ENCODE measurements around the gene SLC12A2. TPM values are rescaled to one million over a fixed set of nuclear protein-coding genes. Genes with fewer than 3 reads are reported as not detected.

SLC12A2 gene
- total RNA-seq, 2 experiments from 2014 or later, result 20.6 to 36.5 TPM

DNA sequence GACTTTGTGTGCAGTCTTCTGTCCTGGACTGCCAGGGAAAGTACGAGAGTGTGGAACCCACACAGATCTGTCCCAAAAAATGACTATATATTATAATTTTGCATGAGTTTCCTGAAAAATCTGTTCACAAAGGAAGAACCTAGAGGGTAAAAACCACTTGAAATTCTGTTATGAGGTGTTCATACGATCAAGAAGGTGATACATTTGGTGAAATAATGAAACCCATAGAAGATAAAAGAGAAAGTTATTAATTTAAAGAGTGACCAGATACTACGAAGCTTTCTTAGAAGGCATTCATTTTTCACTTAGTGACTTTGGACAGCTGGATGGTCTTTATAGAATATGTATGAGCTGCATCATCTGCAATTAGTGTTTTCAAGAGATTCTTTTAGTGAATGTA, 32.9 kb downstream of the SLC12A2 start:
- no peaks in the 10 kb centered on the region for H4K20me1 ChIP-seq (ENCODE audit: insufficient read depth, low read length)
- ChIA-PET CTCF (ENCODE audit: unreplicated experiment) (no interaction called here), POLR2A (interaction anchor here (1.1 to 1.2 kb wide), 2 partner anchors 15 to 35 kb away, joined by 3 read pairs; no protein-coding TSS in a partner anchor)
- no peak overlapping the region for H3K4me3 ChIP-seq (ENCODE audit: low read depth, low read length, poor library complexity, severe bottlenecking)
- no peaks in the 10 kb centered on the region for H3K79me2 ChIP-seq (ENCODE audit: insufficient read depth, low read depth, low read length)
- TF ChIP-seq, protein P1, sequence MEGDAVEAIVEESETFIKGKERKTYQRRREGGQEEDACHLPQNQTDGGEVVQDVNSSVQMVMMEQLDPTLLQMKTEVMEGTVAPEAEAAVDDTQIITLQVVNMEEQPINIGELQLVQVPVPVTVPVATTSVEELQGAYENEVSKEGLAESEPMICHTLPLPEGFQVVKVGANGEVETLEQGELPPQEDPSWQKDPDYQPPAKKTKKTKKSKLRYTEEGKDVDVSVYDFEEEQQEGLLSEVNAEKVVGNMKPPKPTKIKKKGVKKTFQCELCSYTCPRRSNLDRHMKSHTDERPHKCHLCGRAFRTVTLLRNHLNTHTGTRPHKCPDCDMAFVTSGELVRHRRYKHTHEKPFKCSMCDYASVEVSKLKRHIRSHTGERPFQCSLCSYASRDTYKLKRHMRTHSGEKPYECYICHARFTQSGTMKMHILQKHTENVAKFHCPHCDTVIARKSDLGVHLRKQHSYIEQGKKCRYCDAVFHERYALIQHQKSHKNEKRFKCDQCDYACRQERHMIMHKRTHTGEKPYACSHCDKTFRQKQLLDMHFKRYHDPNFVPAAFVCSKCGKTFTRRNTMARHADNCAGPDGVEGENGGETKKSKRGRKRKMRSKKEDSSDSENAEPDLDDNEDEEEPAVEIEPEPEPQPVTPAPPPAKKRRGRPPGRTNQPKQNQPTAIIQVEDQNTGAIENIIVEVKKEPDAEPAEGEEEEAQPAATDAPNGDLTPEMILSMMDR (conservative IDR thresholded peaks at IDR 0.05; ENCODE audit: low read length), result no peak
- no peak for TF ChIP-seq EZH2phosphoT487 (IDR thresholded peaks at IDR 0.05; ENCODE audit: borderline replicate concordance, low read depth, low read length)
- peaks cover 67% of the 10 kb centered on the region for H3K36me3 ChIP-seq (ENCODE audit: insufficient read depth, low read length)
- H3K9me2 ChIP-seq (ENCODE audit: insufficient read depth, low read length), result no peaks in the 10 kb centered on the region
- no peak for DNase-seq (ENCODE audit: low spot score)
- BruUV-seq (replicated peaks), result no TSS peak
- H3K27ac ChIP-seq (ENCODE audit: low read depth, low read length, poor library complexity, severe bottlenecking), result no peak overlapping the region
- no peak overlapping the region for H2AFZ ChIP-seq (ENCODE audit: low read length)
- peaks cover 18% of the 10 kb centered on the region; the same call in 1 of the 2 replicates for H3K9me3 ChIP-seq (ENCODE audit: low read length)
- intact Hi-C loops (cut with micrococcal nuclease; ENCODE audit: unreplicated experiment), result no loop called here
- no peaks in the 10 kb centered on the region for H3K4me1 ChIP-seq (ENCODE audit: insufficient read depth, low read length, poor library complexity, severe bottlenecking)
- no peak overlapping the region for H3K4me2 ChIP-seq (ENCODE audit: low read length)

DNA sequence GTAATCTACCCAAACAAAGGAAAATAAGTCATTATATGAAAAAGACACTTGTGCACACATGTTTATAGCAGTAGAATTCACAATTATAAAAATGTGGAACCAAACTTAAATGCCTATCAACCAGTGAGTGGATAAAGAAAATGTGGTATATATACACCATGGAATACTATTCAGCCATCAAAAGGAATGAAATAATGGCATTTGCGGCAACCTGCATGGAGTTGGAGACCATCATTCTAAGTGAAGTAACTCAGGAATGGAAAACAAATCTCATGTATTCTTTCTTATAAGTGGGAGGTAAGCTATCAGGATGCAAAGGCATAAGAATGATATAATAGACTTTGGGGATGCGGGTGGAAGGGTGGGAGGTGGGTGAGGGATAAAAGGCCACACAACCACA, 34.6 kb downstream of the SLC12A2 start:
- POLR2A ChIA-PET, result interaction anchor here (0.9 kb wide), 1 partner anchor 32 kb away, joined by 3 read pairs; no protein-coding TSS in a partner anchor
- peaks cover 18% of the 10 kb centered on the region; the same call in 1 of the 2 replicates for H3K9me3 ChIP-seq (ENCODE audit: low read length)
- H3K4me2 ChIP-seq (ENCODE audit: low read length), result no peak overlapping the region
- CTCF ChIA-PET (ENCODE audit: unreplicated experiment), result no interaction called here
- intact Hi-C loops (cut with micrococcal nuclease; ENCODE audit: unreplicated experiment), result no loop called here
- no peak overlapping the region for H2AFZ ChIP-seq (ENCODE audit: low read length)
- no peak overlapping the region for H3K4me3 ChIP-seq (ENCODE audit: low read depth, low read length, poor library complexity, severe bottlenecking)
- H4K20me1 ChIP-seq (ENCODE audit: insufficient read depth, low read length), result no peaks in the 10 kb centered on the region
- TF ChIP-seq, protein P1 (conservative IDR thresholded peaks at IDR 0.05; ENCODE audit: low read length), result no peak
- no peak for TF ChIP-seq EZH2phosphoT487 (IDR thresholded peaks at IDR 0.05; ENCODE audit: borderline replicate concordance, low read depth, low read length)
- no peak overlapping the region for H3K27ac ChIP-seq (ENCODE audit: low read depth, low read length, poor library complexity, severe bottlenecking)
- no TSS peak for BruUV-seq (replicated peaks)
- no peaks in the 10 kb centered on the region for H3K79me2 ChIP-seq (ENCODE audit: insufficient read depth, low read depth, low read length)
- H3K9me2 ChIP-seq (ENCODE audit: insufficient read depth, low read length), result no peaks in the 10 kb centered on the region
- no peak for DNase-seq (ENCODE audit: low spot score)
- peaks cover 64% of the 10 kb centered on the region for H3K36me3 ChIP-seq (ENCODE audit: insufficient read depth, low read length)
- no peaks in the 10 kb centered on the region for H3K4me1 ChIP-seq (ENCODE audit: insufficient read depth, low read length, poor library complexity, severe bottlenecking)

DNA sequence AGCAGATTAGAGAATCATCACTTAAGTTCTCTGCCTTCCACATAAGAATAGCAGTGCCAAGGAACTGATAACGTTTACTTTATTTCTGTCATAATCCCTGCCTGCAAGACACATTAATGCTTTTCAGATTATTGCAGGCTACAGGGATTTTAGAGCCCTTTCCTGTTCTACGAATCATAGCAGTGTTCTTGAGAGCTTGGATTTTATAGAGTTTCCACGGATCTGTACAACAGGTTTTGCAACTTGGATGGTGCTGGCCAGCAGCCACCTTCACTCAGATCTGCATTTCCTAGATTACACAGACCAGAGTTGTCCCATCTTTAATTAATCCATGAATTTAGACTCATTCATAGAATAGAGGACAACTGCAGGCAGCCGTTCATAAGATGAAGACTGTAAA, 38.1 kb downstream of the SLC12A2 start:
- Histone ChIP-seq H3K4me3 (ENCODE audit: low read depth, low read length, poor library complexity, severe bottlenecking) (no peak overlapping the region), H4K20me1 (ENCODE audit: insufficient read depth, low read length) (no peaks in the 10 kb centered on the region), H3K4me1 (ENCODE audit: insufficient read depth, low read length, poor library complexity, severe bottlenecking) (peaks cover 13% of the 10 kb centered on the region), H3K36me3 (ENCODE audit: insufficient read depth, low read length) (peaks cover 58% of the 10 kb centered on the region), H3K4me2 (ENCODE audit: low read length) (no peak overlapping the region), H3K27ac (ENCODE audit: low read depth, low read length, poor library complexity, severe bottlenecking) (no peak overlapping the region), H3K9me3 (ENCODE audit: low read length) (peaks cover 18% of the 10 kb centered on the region; the same call in 1 of the 2 replicates), H3K79me2 (ENCODE audit: insufficient read depth, low read depth, low read length) (no peaks in the 10 kb centered on the region), H2AFZ (ENCODE audit: low read length) (no peak overlapping the region), H3K9me2 (ENCODE audit: insufficient read depth, low read length) (no peaks in the 10 kb centered on the region)
- DNase-seq (ENCODE audit: low spot score), result no peak
- intact Hi-C loops (cut with micrococcal nuclease; ENCODE audit: unreplicated experiment), result no loop called here
- POLR2A ChIA-PET, result interaction anchor here (0.6 to 1.3 kb wide), 3 partner anchors 8 to 182 kb away, joined by 3 to 4 read pairs (median 3); no protein-coding TSS in a partner anchor
- CTCF ChIA-PET (ENCODE audit: unreplicated experiment), result no interaction called here
- no TSS peak for BruUV-seq (replicated peaks)
- TF ChIP-seq, protein P1 (conservative IDR thresholded peaks at IDR 0.05; ENCODE audit: low read length), result no peak
- no peak for TF ChIP-seq EZH2phosphoT487 (IDR thresholded peaks at IDR 0.05; ENCODE audit: borderline replicate concordance, low read depth, low read length)
